Ascending aorta (tissue), 2 donors: ENCODE measurements around the gene JAZF1. TPM values are rescaled to one million over a fixed set of nuclear protein-coding genes. Genes with fewer than 3 reads are reported as not detected.

Experiments
- DNase-seq, 2 donors: peaks; one replicate each; pipeline ENCODE4 v3.0.0-alpha.2; 2019; ENCODE audit warnings: low spot score in 2 of 2
- H3K27ac ChIP-seq, 2 donors: fragments of 200-600 bp; sonication (generic); one replicate each; pipeline ENCODE4 v1.5.1; 2016 to 2017; ENCODE audit warnings: mild to moderate bottlenecking in 1 of 2
- H3K27me3 ChIP-seq: fragments of 200-600 bp; sonication (generic); one replicate; pipeline ENCODE4 v1.5.1; 2017
- H3K36me3 ChIP-seq, 2 donors: fragments of 200-600 bp; sonication (generic); one replicate each; pipeline ENCODE4 v1.5.1; 2016
- H3K4me1 ChIP-seq, 2 donors: fragments of 200-600 bp; sonication (generic); one replicate each; pipeline ENCODE4 v1.5.1; 2016 to 2017; ENCODE audit warnings: mild to moderate bottlenecking in 1 of 2
- H3K4me3 ChIP-seq, 2 donors: fragments of 200-600 bp; sonication (generic); one replicate each; pipeline ENCODE4 v1.5.1; 2016 to 2017; ENCODE audit warnings: mild to moderate bottlenecking in 1 of 2
- H3K9me3 ChIP-seq, 2 donors: fragments of 200-600 bp; sonication (generic); one replicate each; pipeline ENCODE4 v1.5.1; 2016
- intact Hi-C: fragments of 100-400 bp; cut with DNase I; formaldehyde crosslinking; loops from one replicate; pipeline ENCODE4 v1.15.1; 2023
- total RNA-seq: library from RNA; depleted of rRNA; stranded (reverse); fragments of >200 nt; gene quantifications from one replicate; pipeline ENCODE4 v1.1.0, GENCODE V29; 2016
- TF ChIP-seq, protein P1 (sequence below), 3 experiments: fragments of 200-600 bp in 2 of 3; fragments of 450-650 bp in 1 of 3; sonication (generic) in 2 of 3; IDR thresholded peaks; one replicate each; pipeline ENCODE4 v1.5.1; 2016 to 2019; ENCODE audit warnings: antibody characterized with exemption in 3 of 3, mild to moderate bottlenecking in 1 of 3, moderate library complexity in 1 of 3

Gene JAZF1
- total RNA-seq, 1 donor from 2014 or later: 37.7 TPM

DNA sequence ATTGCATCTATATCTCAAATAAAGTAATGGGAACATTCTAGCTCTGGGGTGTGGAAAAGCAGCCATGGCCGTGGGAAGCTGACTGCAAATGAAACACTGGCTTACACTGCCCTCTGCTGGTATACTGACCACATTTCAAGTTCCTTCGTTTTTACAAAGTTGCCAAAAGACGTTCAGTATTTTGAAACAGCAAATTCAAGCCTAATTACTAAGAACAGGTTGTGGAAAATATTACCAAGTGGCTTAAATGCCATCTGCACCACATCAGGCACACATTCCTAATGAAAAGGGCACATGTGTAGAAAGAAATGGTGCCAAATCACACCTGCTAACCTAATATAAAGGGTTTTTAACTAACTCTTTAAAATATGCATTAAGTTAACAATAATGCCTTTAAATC is 83.9 kb downstream of the JAZF1 start:
- peaks cover 0 to 5% of the 10 kb centered on the region in 2 donors for H3K4me1 ChIP-seq

DNA sequence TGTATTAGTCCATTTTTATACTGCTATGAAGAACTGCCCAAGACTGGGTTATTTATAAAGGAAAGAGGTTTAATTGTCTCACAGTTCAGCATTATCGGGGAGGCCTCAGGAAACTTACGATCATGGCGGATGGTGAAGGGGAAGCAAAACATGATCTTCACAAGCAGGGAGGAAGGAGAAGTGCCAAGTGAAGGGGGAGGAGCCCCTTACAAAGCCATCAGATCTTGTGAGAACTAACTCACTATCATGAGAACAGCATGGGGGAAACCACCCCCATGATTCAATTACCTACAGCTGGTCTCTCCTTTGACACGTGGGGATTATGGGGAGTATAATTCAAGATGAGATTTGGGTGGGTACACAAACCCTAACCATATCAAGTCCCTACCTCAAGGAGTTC is 85.4 kb downstream of the JAZF1 start:
- no peaks in the 10 kb centered on the region for H3K9me3 ChIP-seq
- TF ChIP-seq, protein P1, sequence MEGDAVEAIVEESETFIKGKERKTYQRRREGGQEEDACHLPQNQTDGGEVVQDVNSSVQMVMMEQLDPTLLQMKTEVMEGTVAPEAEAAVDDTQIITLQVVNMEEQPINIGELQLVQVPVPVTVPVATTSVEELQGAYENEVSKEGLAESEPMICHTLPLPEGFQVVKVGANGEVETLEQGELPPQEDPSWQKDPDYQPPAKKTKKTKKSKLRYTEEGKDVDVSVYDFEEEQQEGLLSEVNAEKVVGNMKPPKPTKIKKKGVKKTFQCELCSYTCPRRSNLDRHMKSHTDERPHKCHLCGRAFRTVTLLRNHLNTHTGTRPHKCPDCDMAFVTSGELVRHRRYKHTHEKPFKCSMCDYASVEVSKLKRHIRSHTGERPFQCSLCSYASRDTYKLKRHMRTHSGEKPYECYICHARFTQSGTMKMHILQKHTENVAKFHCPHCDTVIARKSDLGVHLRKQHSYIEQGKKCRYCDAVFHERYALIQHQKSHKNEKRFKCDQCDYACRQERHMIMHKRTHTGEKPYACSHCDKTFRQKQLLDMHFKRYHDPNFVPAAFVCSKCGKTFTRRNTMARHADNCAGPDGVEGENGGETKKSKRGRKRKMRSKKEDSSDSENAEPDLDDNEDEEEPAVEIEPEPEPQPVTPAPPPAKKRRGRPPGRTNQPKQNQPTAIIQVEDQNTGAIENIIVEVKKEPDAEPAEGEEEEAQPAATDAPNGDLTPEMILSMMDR (IDR thresholded peaks at IDR 0.05): no peak
- no peaks in the 10 kb centered on the region for H3K36me3 ChIP-seq
- intact Hi-C loops: loop anchor here (5.0 kb wide), 1 partner anchor 898 kb away; no protein-coding TSS in a partner anchor
- no peaks in the 10 kb centered on the region for H3K27me3 ChIP-seq
- peaks cover 0 to 5% of the 10 kb centered on the region in 2 donors for H3K4me1 ChIP-seq
- H3K27ac ChIP-seq: no peak overlapping the region
- no peak overlapping the region for H3K4me3 ChIP-seq
- DNase-seq: no peak

More for the DNA sequence above, 83.9 kb downstream of the JAZF1 start:
- TF ChIP-seq, protein P1 (IDR thresholded peaks at IDR 0.05): peak; percentile 79 to 80 (median 79)
- H3K27me3 ChIP-seq: no peaks in the 10 kb centered on the region
- H3K4me3 ChIP-seq: no peak overlapping the region
- H3K36me3 ChIP-seq: no peaks in the 10 kb centered on the region
- H3K27ac ChIP-seq: no peak overlapping the region
- peak in 1 of 2 donors; percentile 76 for DNase-seq
- H3K9me3 ChIP-seq: no peaks in the 10 kb centered on the region
- intact Hi-C loops: loop anchor here (2.0 to 5.0 kb wide), 3 partner anchors 16 to 899 kb away; no protein-coding TSS in a partner anchor

DNA sequence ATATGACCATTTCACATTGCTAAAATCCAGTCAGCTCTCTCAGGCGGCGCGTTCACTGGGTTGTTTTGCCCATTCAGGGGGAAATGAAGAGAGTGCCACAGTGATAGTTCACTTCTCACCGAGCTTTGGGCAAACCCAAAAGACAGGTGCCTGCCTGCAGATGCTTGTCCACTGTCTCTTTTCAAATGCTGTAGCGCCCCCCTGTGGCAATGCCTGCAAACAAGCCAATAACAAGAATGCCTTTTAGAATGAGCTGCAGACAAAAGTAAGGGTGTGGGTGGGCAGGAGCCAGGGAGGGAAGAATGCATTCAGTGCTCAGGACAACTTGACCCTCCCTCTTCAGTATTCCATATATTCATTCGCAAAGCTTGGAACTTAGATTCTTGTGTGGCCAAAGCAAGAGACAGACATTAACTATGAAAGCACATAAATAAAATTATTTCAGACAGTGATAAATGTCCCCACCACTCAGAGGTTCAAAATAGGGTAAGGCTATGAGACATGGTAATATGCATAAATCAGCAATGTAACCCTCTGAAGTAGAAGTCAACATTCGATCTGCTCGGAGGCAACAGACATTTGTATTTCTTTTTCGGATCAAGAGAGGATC is 86.9 kb downstream of the JAZF1 start:
- peaks cover 0 to 5% of the 10 kb centered on the region in 2 donors for H3K4me1 ChIP-seq
- no peak overlapping the region for H3K4me3 ChIP-seq
- no peak overlapping the region for H3K27ac ChIP-seq

DNA sequence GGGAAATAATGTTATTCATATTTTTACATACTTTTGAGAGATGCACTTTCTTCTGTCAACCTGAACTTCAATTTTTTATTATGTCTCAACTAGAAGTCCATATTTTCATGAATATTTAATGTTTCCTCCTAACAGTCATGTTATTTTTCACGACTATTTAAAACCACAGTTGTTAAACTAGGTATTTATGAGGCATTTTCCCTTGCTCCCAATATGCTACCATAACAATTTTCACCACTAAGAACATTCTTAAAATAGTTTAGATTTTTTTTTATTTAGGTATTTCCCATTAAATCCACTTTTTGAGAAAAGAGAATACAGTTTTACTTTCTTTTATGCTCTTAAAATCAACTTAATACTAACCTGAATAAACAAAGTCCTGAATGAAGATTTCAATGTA is 89.4 kb downstream of the JAZF1 start:
- no peak for DNase-seq
- no peak overlapping the region for H3K4me3 ChIP-seq
- no peaks in the 10 kb centered on the region for H3K4me1 ChIP-seq
- no peaks in the 10 kb centered on the region for H3K9me3 ChIP-seq
- TF ChIP-seq, protein P1 (IDR thresholded peaks at IDR 0.05): no peak
- intact Hi-C loops: no loop called here
- H3K36me3 ChIP-seq: no peaks in the 10 kb centered on the region
- no peak overlapping the region for H3K27ac ChIP-seq
- no peaks in the 10 kb centered on the region for H3K27me3 ChIP-seq

More for the DNA sequence above, 86.9 kb downstream of the JAZF1 start:
- Histone ChIP-seq H3K27me3 (no peaks in the 10 kb centered on the region), H3K9me3 (no peaks in the 10 kb centered on the region), H3K36me3 (no peaks in the 10 kb centered on the region)
- intact Hi-C loops: no loop called here
- DNase-seq: peak in 1 of 2 donors; percentile 80
- TF ChIP-seq, protein P1 (IDR thresholded peaks at IDR 0.05): peak; percentile 36 to 55 (median 43)

DNA sequence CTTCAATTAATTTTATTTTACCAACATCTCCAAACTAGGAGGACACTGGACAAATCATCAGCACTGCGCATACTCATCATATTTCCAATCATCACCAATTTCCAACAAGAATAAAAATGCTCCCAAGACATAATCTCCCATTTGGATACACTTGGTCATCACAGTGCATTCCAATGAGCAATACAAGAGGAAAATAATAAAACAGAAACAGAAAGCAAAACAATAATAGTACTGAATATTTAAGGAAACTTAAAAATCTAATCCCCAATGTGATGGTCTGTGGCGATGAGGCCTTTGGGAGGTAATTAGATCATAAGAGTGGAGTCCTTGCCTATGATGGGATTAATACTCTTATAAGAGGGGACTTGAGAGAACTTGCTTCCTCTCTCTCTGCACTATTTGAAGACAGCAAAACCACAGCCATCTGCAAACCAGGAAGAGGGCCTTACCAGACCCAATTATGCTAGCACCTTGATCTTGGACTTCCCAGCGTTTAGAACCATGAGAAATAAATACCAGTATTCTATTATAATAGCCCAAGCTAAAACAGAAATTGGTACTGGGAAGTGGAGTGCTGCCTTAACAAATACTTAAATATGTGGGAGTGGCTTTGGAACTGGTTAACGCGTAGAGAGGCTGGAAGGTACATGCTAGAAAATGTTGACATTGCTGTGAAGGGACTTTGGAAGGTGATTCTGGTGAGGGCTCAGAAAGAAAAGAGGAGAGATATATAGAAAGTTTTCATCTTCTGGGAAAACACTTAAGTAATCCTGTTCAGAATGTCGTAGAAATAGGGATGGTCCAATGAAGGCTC is 91.5 kb downstream of the JAZF1 start:
- H3K36me3 ChIP-seq: no peaks in the 10 kb centered on the region
- intact Hi-C loops: loop anchor here (10.0 kb wide), 1 partner anchor 344 kb away; the partner anchor contains the start of gene TAX1BP1

More for the DNA sequence above, 91.5 kb downstream of the JAZF1 start:
- no peaks in the 10 kb centered on the region for H3K9me3 ChIP-seq
- H3K4me3 ChIP-seq: no peak overlapping the region
- DNase-seq: no peak
- no peaks in the 10 kb centered on the region for H3K27me3 ChIP-seq
- TF ChIP-seq, protein P1 (IDR thresholded peaks at IDR 0.05): no peak
- peaks cover 0 to 10% of the 10 kb centered on the region in 2 donors for H3K4me1 ChIP-seq
- no peak overlapping the region for H3K27ac ChIP-seq
